Measurements from ENCODE around the gene PSMD1. TPM values are rescaled to one million over a fixed set of nuclear protein-coding genes. Genes with fewer than 3 reads are reported as not detected.

The PSMD1 gene
- total and polyA plus RNA-seq, 11 donors, result 33.2 to 124 (median 86.1) TPM

DNA sequence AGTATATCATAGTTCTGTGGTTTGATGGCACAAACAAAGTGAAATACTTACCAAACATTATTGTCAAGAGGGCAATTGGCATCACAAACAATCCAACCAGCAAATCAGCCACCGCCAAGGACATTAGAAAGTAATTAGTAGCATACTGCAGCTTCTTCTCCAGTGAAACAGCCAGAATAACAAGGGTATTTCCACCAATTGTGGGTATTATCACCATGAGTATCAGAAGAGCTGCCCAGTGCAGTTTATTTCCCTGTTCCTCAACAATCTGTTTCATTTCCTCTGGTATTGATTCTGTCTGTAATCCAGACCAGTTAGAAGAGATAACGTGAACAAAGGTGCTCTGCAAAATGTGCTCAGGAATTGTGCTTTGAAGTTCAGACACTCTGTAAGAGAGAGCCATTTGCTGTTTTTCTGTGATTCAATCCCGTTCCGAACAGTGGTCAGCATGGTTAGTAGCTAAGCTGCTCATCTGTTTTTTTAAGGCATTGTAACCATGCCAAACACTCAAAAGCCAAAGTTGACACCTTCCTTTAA lies 66.8 kb downstream of the PSMD1 start:
- peak overlapping the region in 6 of 12 donors; percentile 3 to 53 (median 31) for H3K27ac ChIP-seq
- ATAC-seq, result peak; percentile 42 to 69 (median 54)

GRCh38 chr2:231124838-231125568 lies 68.3 kb downstream of the PSMD1 start, which contains the start of gene HTR2B:
Gene HTR2B, minus strand, starts transcription at chr2:231125042. Its CDS starts 1,278 bp downstream, at chr2:231123764.
- Histone ChIP-seq H3K9me3 (no peaks in the 10 kb centered on the region), H3K27ac (peak within 1 kb of the TSS in 6 of 12 donors; percentile 2 to 53 (median 29)), H3K4me1 (peaks cover 2 to 32% (median 19%) of the 10 kb centered on the region in 12 donors), H3K27me3 (no peaks in the 10 kb centered on the region), H3K4me3 (peak within 1 kb of the TSS in 8 of 12 donors; percentile 3 to 57 (median 28)), H3K36me3 (no peaks in the 10 kb centered on the region)
- ATAC-seq (peak in 3 of 4 donors; percentile 46 to 78 (median 49)), DNase-seq (no peak)
- intact Hi-C loops (cut with DNase I), result loop anchor here in 2 of 10 donors (2.0 to 5.0 kb wide), 2 partner anchors 58 to 67 kb away; no protein-coding TSS in a partner anchor
- WGBS, 4 donors, result 32 to 49% (median 45%) methylated on average over 5 of the region's 5 CpGs
- TF ChIP-seq POLR2A (IDR thresholded peaks at IDR 0.05) (no peak), CTCF (IDR thresholded peaks at IDR 0.05) (no peak)

More for the DNA sequence above, 66.8 kb downstream of the PSMD1 start:
- whole genome bisulfite sequencing, 4 donors, result 31 to 52% (median 37%) methylated on average over 4 of the region's 4 CpGs
- no peaks in the 10 kb centered on the region for H3K36me3 ChIP-seq
- H3K4me3 ChIP-seq, result peak overlapping the region in 8 of 12 donors; percentile 3 to 57 (median 28)
- peaks cover 2 to 32% (median 19%) of the 10 kb centered on the region in 12 donors for H3K4me1 ChIP-seq
- no peaks in the 10 kb centered on the region for H3K27me3 ChIP-seq
- H3K9me3 ChIP-seq, result no peaks in the 10 kb centered on the region
- intact Hi-C loops (cut with DNase I), result loop anchor here in 1 of 10 donors (5.0 kb wide), 1 partner anchor 69 kb away; no protein-coding TSS in a partner anchor
- no peak for TF ChIP-seq CTCF (IDR thresholded peaks at IDR 0.05)
- TF ChIP-seq POLR2A (IDR thresholded peaks at IDR 0.05), result no peak
- DNase-seq, result no peak

DNA sequence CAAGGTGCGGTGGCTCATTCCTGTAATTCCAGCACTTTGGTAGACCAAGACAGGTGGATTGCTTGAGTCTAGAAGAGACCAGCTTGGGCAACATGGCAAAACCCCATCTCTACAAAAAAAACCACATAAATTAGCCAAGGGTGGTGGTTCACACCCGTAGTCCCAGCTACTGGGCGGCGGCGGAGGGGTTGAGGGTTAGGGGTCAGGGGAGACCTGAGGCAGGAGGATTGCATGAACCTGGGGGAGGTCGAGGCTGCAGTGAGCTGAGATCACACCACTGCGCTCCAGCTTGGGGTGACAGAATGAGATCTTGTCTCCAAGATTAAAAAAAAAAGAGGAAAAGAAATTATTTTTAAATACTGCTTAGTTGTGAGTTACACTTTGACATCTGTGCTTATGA lies 69.5 kb downstream of the PSMD1 start:
- intact Hi-C loops (cut with DNase I), result no loop called here
- Histone ChIP-seq H3K4me1 (peaks cover 2 to 32% (median 19%) of the 10 kb centered on the region in 12 donors), H3K27me3 (no peaks in the 10 kb centered on the region), H3K27ac (no peak overlapping the region), H3K9me3 (no peaks in the 10 kb centered on the region), H3K36me3 (no peaks in the 10 kb centered on the region), H3K4me3 (no peak overlapping the region)
- WGBS, 4 donors, result 94 to 99% (median 96%) methylated on average over 7 of the region's 7 CpGs
- no peak for TF ChIP-seq POLR2A (IDR thresholded peaks at IDR 0.05)
- TF ChIP-seq CTCF (IDR thresholded peaks at IDR 0.05), result no peak
- ATAC-seq, result no peak
- peak in 1 of 5 donors; percentile 36 for DNase-seq

DNA sequence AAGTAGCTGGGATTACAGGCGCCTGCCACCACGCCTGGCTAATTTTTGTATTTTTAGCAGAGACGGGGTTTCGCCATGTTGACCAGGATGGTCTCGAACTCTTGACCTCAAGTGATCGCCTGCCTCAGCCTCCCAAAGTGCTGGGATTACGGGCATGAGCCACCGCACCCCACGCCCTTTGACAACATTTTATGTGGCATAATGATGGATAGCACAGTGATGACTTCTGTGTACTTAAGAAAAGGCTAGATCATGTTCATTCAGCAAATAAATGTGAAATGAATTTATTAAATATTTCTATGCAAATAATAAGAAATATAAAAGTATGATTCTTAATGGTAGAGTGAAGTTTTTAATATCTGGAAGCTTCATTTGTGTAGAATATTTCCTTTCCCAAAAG lies 70.8 kb downstream of the PSMD1 start:
- 96 to 98% (median 97%) methylated on average over 9 of the region's 9 CpGs for WGBS, 4 donors
- ATAC-seq, result no peak
- Histone ChIP-seq H3K27ac (no peak overlapping the region), H3K4me1 (peaks cover 2 to 38% (median 25%) of the 10 kb centered on the region in 12 donors), H3K27me3 (no peaks in the 10 kb centered on the region), H3K9me3 (no peaks in the 10 kb centered on the region), H3K36me3 (no peaks in the 10 kb centered on the region), H3K4me3 (no peak overlapping the region)
- DNase-seq, result no peak
- no peak for TF ChIP-seq POLR2A (IDR thresholded peaks at IDR 0.05)
- TF ChIP-seq CTCF (IDR thresholded peaks at IDR 0.05), result no peak
- intact Hi-C loops (cut with DNase I), result no loop called here
